Measurements from ENCODE around the gene CYP46A1.

Gene CYP46A1

DNA sequence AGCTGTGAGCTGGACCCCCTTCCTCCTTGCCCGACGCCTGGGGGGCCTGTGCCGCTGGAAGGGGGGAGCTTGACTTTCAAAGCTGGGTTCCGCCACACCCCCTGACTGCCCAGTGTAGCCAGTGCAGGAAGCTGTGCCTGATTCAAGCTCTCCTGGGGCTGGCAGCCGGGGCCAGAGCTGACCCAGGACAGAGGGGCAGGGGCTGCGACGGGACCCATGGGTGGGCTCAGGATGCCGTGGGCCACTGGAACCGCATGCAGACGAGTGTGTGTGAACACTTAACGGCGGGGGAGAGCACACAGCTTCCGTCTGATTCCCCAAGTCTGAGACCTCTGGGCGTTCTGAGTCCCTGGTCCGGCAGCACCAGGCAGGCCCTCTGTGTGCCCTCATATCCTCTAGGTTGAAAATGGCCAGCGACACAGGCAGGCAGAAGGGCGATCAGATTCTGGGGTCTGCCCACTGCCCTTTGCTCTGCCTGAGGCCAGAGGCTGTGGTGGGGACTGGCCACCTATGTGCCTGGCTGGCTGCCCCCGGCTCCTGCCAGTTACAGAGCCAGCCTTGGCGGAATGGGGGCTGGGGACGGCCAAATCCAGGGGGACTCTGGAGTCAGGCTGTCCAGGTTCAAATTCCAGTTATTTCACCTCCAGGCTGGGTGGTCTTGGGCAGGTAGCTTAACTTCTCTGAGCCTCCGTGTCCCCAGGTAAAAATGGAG is 54.0 kb downstream of the CYP46A1 start:
- no peaks in the 10 kb centered on the region for H3K9me3 ChIP-seq (ENCODE audit: severe bottlenecking)
- H3K4me1 ChIP-seq (ENCODE audit: insufficient read depth, poor library complexity, severe bottlenecking) = no peaks in the 10 kb centered on the region
- DNase-seq (ENCODE audit: low spot score) = no peak
- H3K4me3 ChIP-seq (ENCODE audit: severe bottlenecking) = no peak overlapping the region
- ATAC-seq (ENCODE audit: low read depth) = peak; percentile 24
- no peak overlapping the region for H3K27ac ChIP-seq (ENCODE audit: poor library complexity, severe bottlenecking)
- H3K27me3 ChIP-seq (ENCODE audit: insufficient read depth, poor library complexity, severe bottlenecking) = no peaks in the 10 kb centered on the region
- no peaks in the 10 kb centered on the region for H3K36me3 ChIP-seq (ENCODE audit: low read depth)
- TF ChIP-seq, protein P1, sequence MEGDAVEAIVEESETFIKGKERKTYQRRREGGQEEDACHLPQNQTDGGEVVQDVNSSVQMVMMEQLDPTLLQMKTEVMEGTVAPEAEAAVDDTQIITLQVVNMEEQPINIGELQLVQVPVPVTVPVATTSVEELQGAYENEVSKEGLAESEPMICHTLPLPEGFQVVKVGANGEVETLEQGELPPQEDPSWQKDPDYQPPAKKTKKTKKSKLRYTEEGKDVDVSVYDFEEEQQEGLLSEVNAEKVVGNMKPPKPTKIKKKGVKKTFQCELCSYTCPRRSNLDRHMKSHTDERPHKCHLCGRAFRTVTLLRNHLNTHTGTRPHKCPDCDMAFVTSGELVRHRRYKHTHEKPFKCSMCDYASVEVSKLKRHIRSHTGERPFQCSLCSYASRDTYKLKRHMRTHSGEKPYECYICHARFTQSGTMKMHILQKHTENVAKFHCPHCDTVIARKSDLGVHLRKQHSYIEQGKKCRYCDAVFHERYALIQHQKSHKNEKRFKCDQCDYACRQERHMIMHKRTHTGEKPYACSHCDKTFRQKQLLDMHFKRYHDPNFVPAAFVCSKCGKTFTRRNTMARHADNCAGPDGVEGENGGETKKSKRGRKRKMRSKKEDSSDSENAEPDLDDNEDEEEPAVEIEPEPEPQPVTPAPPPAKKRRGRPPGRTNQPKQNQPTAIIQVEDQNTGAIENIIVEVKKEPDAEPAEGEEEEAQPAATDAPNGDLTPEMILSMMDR (IDR thresholded peaks at IDR 0.05; ENCODE audit: poor library complexity, severe bottlenecking) = no peak

DNA sequence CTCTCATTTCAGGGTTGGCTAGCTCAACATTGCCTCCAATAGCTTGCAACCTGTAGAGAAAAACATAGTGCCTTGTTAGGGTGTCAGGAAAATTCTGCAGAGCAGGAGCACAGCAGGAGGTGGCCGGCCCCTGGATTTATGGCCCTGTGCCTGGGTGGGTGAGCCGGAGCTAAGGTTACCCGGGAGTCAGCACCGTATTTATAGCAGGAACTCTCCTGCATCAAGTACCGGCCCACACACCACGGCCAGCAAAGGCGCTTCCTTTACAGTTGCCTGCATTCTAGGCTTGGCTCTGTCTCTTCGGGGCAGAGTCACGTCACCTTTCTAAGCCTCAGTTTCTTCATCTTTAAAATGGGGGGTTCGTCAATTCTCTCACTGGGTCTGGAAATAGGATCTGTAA is 56.3 kb downstream of the CYP46A1 start:
- Histone ChIP-seq H3K4me3 (ENCODE audit: severe bottlenecking) (no peak overlapping the region), H3K27ac (ENCODE audit: poor library complexity, severe bottlenecking) (no peak overlapping the region), H3K27me3 (ENCODE audit: insufficient read depth, poor library complexity, severe bottlenecking) (no peaks in the 10 kb centered on the region), H3K9me3 (ENCODE audit: severe bottlenecking) (no peaks in the 10 kb centered on the region), H3K36me3 (ENCODE audit: low read depth) (no peaks in the 10 kb centered on the region), H3K4me1 (ENCODE audit: insufficient read depth, poor library complexity, severe bottlenecking) (no peaks in the 10 kb centered on the region)
- TF ChIP-seq, protein P1 (IDR thresholded peaks at IDR 0.05; ENCODE audit: poor library complexity, severe bottlenecking) = no peak
- DNase-seq (ENCODE audit: low spot score) (no peak), ATAC-seq (ENCODE audit: low read depth) (no peak)

DNA sequence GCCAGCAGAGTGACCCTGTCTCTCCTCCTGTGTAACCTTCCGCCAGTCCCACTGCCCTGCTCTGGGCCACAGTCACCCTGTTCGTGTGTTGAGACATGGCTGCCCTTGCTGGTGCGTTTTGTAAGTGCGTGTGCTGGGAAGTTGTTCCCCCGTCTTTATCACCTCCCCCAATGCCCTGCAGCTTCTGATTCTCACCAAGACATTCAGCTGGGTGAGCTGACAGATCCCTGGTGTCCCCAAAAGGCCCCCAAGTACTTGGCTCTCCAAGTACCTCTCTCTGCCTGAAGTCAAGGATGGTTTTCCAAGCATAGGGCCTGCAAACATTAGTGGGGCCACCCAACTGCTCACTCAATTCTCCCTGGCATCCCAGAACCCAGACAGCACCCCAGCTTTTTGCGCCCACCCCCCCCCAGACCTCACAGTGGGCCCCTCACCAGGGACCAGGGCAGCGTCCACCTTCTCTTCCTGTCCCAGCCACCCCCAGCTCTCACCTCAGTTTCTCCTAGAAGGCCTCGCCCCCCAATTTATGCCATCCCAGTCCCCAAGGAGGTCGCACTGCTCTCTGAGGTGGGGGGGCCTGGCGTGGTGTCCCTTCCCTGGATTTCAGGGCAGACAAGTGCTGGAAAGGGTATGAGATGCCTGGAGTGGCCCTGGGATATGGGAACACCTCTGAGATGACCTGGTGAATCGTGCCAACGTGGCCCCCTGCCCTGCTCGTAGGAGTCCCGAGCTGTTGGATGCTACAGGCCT is 57.3 kb downstream of the CYP46A1 start:
- H3K4me3 ChIP-seq (ENCODE audit: severe bottlenecking) = no peak overlapping the region
- H3K27me3 ChIP-seq (ENCODE audit: insufficient read depth, poor library complexity, severe bottlenecking) = no peaks in the 10 kb centered on the region
- H3K27ac ChIP-seq (ENCODE audit: poor library complexity, severe bottlenecking) = no peak overlapping the region
- no peak for DNase-seq (ENCODE audit: low spot score)
- H3K4me1 ChIP-seq (ENCODE audit: insufficient read depth, poor library complexity, severe bottlenecking) = no peaks in the 10 kb centered on the region
- H3K36me3 ChIP-seq (ENCODE audit: low read depth) = no peaks in the 10 kb centered on the region
- TF ChIP-seq, protein P1 (IDR thresholded peaks at IDR 0.05; ENCODE audit: poor library complexity, severe bottlenecking) = no peak
- no peaks in the 10 kb centered on the region for H3K9me3 ChIP-seq (ENCODE audit: severe bottlenecking)
- no peak for ATAC-seq (ENCODE audit: low read depth)

DNA sequence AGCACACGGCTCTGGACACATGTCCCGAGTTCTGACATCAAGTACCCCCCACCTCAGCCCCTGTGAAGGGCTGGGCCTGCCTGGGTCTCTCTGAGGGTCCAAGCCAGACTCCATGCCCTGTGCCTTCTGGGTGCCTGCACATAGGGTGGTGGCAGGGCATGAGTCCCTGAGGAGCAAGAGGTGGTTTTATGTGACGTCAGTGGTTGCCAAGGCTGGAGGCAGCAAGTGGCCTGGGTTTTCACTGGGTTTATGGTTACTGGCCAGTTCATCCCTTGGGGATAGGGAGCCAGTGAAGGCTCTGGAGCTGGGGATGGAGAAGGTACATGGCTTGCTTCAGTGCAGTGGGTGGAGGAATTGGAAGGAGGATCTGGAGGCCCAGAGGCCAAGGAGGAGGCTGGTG is 58.0 kb downstream of the CYP46A1 start:
- H3K4me3 ChIP-seq (ENCODE audit: severe bottlenecking) = no peak overlapping the region
- H3K36me3 ChIP-seq (ENCODE audit: low read depth) = no peaks in the 10 kb centered on the region
- no peaks in the 10 kb centered on the region for H3K4me1 ChIP-seq (ENCODE audit: insufficient read depth, poor library complexity, severe bottlenecking)
- H3K27me3 ChIP-seq (ENCODE audit: insufficient read depth, poor library complexity, severe bottlenecking) = no peaks in the 10 kb centered on the region
- ATAC-seq (ENCODE audit: low read depth) (no peak), DNase-seq (ENCODE audit: low spot score) (no peak)
- TF ChIP-seq, protein P1 (IDR thresholded peaks at IDR 0.05; ENCODE audit: poor library complexity, severe bottlenecking) = no peak
- no peaks in the 10 kb centered on the region for H3K9me3 ChIP-seq (ENCODE audit: severe bottlenecking)
- no peak overlapping the region for H3K27ac ChIP-seq (ENCODE audit: poor library complexity, severe bottlenecking)
